HG03469 (cell line): ENCODE measurements around the gene ERG.

Experiments used
- ATAC-seq: cut with Tn5 transposase; IDR thresholded peaks from one replicate; pipeline ENCODE4 v1.9.1; 2021; ENCODE audit warnings: mild to moderate bottlenecking, moderate library complexity, moderate number of reproducible peaks; ENCODE audit not compliant: unreplicated experiment

The ERG gene

DNA sequence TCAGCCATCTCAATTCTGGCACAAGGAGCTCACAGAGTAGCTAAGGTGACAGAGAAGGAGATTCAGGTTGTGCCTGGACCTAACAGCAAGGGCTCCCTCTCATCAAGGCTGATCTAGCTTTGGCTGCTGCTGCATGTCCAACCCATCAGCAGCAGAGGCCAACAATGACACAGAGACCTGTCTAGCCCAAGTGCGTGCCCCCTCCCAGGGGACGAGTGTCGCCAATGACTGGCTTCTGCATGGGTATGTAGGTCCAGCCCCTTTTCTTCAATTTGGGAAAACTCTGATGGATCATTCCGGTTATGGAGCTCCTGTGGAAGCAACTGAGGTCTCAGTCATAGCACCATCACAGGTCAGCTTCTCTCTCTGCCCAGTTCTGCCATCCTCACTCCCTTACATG, 158.1 kb downstream of the ERG start:
- no peak for ATAC-seq

DNA sequence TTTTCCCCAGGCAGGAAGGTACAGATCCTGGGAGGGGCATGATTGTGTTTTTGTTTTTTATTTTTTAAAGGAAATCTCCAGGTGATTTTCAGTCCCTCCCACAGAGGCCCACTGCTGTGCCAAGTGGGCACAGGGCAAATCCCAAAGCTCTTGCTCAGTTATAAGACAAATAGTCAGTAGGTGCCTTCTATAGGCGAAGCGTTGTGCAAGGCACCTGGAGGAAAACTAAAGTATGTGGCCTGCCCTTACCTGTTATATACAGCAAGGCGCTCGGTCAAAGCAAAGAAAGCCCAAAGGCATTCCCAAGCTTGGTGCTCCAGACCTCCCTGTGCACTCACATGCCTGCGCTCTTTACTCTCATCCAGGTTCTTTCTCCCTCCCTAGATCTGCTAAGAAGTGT, 160.5 kb downstream of the ERG start:
- ATAC-seq = no peak

DNA sequence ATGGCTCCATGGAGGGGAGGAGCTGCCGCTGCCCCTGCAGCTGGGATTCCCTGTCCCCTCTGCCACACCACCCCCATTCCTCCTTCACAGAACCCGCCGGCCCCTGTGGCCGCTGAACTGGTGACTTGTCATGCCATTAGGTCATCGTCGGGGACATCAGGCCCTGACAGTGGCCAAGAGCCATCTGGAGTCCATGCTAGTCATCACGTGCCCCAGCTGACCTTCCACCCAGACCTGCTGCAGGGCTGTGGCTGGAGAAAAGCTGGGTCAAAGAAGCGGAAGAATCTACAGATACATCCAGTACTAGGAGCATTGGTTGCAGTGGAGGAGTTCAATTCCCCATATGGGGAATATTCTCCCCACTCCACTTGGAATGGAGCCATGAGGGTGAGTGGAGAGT, 163.4 kb downstream of the ERG start:
- ATAC-seq = no peak

DNA sequence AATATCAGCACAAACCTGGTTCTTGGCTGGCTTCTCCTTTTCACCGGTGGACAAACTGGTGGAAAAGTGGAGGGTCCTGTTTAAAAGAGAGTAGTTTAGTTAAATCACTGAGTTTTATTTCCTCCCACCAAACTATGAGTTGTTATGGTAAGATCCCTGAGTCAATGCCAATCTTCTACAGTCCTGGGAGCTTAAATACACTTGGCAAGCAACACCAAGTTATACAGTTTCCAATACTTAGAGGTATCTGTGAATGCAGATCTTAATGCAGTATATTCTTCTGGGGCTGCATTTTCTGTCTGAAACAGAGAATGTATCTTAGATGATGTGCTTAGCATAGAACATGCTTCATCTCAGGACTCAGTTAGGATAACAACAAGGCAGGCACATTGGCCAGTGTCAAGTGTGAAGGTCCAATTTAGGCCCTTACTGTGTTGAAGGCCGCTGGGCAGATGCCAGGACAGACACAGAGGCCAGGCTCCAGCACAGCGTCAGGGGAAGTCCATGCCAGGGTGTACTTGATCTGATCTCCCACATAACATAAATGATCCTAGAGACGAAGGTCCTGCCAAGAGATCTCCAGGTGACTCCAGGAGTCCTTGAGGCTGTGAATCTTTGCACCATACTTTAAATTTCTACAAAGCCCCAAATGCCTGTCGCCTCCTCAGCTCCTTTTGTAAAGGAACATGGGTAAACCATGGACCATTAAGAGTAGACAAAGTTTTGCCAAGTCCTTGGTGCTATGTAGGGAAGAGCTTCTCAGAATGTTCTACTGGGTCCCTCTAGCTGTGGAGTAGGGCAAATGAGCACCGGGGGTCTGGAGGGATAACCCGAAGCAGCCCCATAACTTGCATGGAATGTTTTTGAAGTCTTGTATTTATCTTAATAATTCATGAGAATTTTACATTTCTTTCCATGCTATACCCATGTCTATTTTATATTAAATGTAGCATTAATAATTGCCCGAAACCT, 164.7 kb downstream of the ERG start:
- no peak for ATAC-seq

DNA sequence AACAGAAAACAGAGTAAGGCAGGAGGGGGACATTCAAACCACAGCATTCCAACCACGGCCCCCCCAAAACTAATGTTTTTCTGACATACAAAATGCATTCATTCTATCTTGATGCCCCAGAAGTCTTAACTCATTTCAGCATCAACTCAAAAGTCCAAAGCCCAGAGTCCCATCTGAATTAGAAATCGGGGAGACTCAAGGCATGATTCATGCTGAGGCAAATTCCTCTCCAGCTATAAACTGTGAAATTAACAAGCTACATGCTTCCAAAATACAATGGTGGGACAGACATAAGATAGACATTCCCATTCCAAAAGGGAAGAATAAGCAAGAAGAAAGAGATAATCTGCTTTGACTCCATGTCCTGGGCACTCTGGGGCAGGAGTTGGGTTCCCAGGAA, 167.6 kb downstream of the ERG start:
- no peak for ATAC-seq
